ENCODE data around the gene ATP1A2.

DNA sequence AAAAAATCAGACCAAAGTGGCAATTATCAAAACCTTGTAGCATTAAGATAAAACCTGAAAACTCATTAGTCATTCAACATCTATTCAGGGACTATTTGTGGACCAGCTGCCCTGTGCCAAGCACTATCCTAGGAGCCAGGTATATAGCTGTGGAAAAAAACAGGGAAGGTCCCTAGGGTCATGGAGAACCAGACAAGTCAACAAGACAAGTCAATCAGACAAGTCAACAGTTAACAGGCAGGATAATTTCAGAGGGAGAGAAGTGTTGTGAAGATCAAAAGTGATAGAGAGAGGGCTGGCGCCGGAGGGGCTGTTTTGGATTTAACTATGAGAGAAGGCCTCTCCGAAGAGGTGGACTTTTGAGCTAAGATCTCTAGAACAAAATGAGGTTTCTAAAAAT, 32.6 kb downstream of the ATP1A2 start:
- TF ChIP-seq, protein P1, sequence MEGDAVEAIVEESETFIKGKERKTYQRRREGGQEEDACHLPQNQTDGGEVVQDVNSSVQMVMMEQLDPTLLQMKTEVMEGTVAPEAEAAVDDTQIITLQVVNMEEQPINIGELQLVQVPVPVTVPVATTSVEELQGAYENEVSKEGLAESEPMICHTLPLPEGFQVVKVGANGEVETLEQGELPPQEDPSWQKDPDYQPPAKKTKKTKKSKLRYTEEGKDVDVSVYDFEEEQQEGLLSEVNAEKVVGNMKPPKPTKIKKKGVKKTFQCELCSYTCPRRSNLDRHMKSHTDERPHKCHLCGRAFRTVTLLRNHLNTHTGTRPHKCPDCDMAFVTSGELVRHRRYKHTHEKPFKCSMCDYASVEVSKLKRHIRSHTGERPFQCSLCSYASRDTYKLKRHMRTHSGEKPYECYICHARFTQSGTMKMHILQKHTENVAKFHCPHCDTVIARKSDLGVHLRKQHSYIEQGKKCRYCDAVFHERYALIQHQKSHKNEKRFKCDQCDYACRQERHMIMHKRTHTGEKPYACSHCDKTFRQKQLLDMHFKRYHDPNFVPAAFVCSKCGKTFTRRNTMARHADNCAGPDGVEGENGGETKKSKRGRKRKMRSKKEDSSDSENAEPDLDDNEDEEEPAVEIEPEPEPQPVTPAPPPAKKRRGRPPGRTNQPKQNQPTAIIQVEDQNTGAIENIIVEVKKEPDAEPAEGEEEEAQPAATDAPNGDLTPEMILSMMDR (IDR thresholded peaks at IDR 0.05) = no peak
- TF ChIP-seq POLR2A (IDR thresholded peaks at IDR 0.05) = no peak
